H1 (cell line): Measurements from ENCODE around the gene TEF. TPM values are rescaled to one million over a fixed set of nuclear protein-coding genes. Genes with fewer than 3 reads are reported as not detected.

Experiments used
- CTCF ChIA-PET: fragments of 300-600 bp; sonication (Branson Sonifier 250); formaldehyde crosslinking; loops from one replicate; lab custom pipeline; 2021; ENCODE audit not compliant: partially characterized antibody; lab: Charles Lee
- POLR2A ChIA-PET: fragments of 300-600 bp; sonication (Branson Sonifier 250); formaldehyde crosslinking; loops from one replicate; lab custom pipeline; 2021; ENCODE audit warnings: inconsistent platforms; ENCODE audit not compliant: partially characterized antibody; lab: Charles Lee
- DNase-seq, 2 experiments: peaks; one replicate each; pipeline versions ENCODE4 v3.0.0 to v3.0.0-alpha.2; 2010 to 2022; ENCODE audit warnings: low spot score in 2 of 2, low read depth in 1 of 2, mixed read lengths in 1 of 2
- FAIRE-seq: peaks from 2 replicates; lab custom pipeline; 2011; peaks lifted over from hg19 to GRCh38; lab: Jason Lieb, UNC
- H2AFZ ChIP-seq: 2 replicates; pipeline ENCODE4 v1.8.1; 2012; ENCODE audit warnings: low read length, inconsistent platforms
- H2AK5ac ChIP-seq: 2 replicates; pipeline ENCODE4 v1.6.1; 2013; ENCODE audit warnings: low read depth, low read length
- H2BK120ac ChIP-seq: replicated peaks from 2 replicates; pipeline ENCODE3; 2013; ENCODE audit warnings: low read depth, low read length, inconsistent platforms
- H2BK12ac ChIP-seq: 2 replicates; pipeline ENCODE4 v1.6.1; 2013; ENCODE audit warnings: low read depth, low read length
- H2BK15ac ChIP-seq: 2 replicates; pipeline ENCODE4 v1.6.1; 2013; ENCODE audit warnings: low read length
- H2BK20ac ChIP-seq: 2 replicates; pipeline ENCODE4 v1.6.1; 2013; ENCODE audit warnings: low read length
- H2BK5ac ChIP-seq: 2 replicates; pipeline ENCODE4 v1.6.1; 2013; ENCODE audit warnings: low read depth, low read length
- H3K14ac ChIP-seq: 2 replicates; pipeline ENCODE4 v1.6.1; 2013; ENCODE audit warnings: inconsistent platforms; ENCODE audit not compliant: insufficient read length
- H3K18ac ChIP-seq: 2 replicates; pipeline ENCODE4 v1.6.1; 2013; ENCODE audit warnings: low read length; ENCODE audit errors: extremely low read depth
- H3K23ac ChIP-seq: 2 replicates; pipeline ENCODE4 v1.6.1; 2013; ENCODE audit warnings: inconsistent platforms; ENCODE audit not compliant: insufficient read length
- H3K23me2 ChIP-seq: 2 replicates; pipeline ENCODE4 v1.6.1; 2013; ENCODE audit warnings: low read depth, low read length
- H3K27ac ChIP-seq: 2 replicates; pipeline ENCODE4 v1.6.1; 2011; ENCODE audit warnings: low read depth, low read length, inconsistent platforms
- H3K27me3 ChIP-seq, 4 experiments: replicated peaks in 1 of 4; 1 replicate in 1 of 4; 2 replicates in 3 of 4; pipeline versions ENCODE4 v1.6.1 to v1.8.1; 2011 to 2013; ENCODE audit warnings: low read length in 3 of 4, mild to moderate bottlenecking in 3 of 4, inconsistent platforms in 2 of 4, mixed read lengths in 2 of 4, moderate library complexity in 1 of 4; ENCODE audit not compliant: control insufficient read depth in 3 of 4, insufficient read depth in 3 of 4; ENCODE audit errors: extremely low read depth in 1 of 4
- H3K36me3 ChIP-seq, 4 experiments: 2 replicates each; pipeline versions ENCODE4 v1.6.1 to v1.8.1; 2011 to 2013; ENCODE audit warnings: mild to moderate bottlenecking in 4 of 4, low read length in 3 of 4, moderate library complexity in 2 of 4, control low read depth in 1 of 4, inconsistent platforms in 1 of 4; ENCODE audit not compliant: insufficient read depth in 4 of 4, control insufficient read depth in 2 of 4
- H3K4ac ChIP-seq: replicated peaks from 2 replicates; pipeline ENCODE3; 2013; ENCODE audit warnings: low read length, low read depth, mixed read lengths, inconsistent platforms; ENCODE audit not compliant: insufficient read length
- H3K4me1 ChIP-seq, 4 experiments: replicated peaks in 1 of 4; 1 replicate in 1 of 4; 2 replicates in 3 of 4; pipeline versions ENCODE4 v1.6.1 to v1.8.1; 2011 to 2013; ENCODE audit warnings: low read length in 3 of 4, inconsistent platforms in 2 of 4, mixed read lengths in 1 of 4; ENCODE audit not compliant: insufficient read depth in 4 of 4, control insufficient read depth in 3 of 4
- H3K4me2 ChIP-seq, 2 experiments: 2 replicates each; pipeline versions ENCODE4 v1.6.1 to v1.8.1; 2011 to 2013; ENCODE audit warnings: low read depth in 2 of 2, low read length in 2 of 2, control low read depth in 1 of 2, inconsistent platforms in 1 of 2, mild to moderate bottlenecking in 1 of 2; ENCODE audit not compliant: insufficient read depth in 1 of 2
- H3K4me3 ChIP-seq, 4 experiments: fragments of 200-600, 300-600 bp in 1 of 4; sonication (generic), shearing (Covaris generic), sonication (Bioruptor Twin) in 1 of 4; 2 replicates each; pipeline versions ENCODE4 v1.5.1 to v1.8.1; 2011 to 2016; ENCODE audit warnings: low read length in 4 of 4, low read depth in 3 of 4, control low read depth in 2 of 4, inconsistent platforms in 2 of 4, mild to moderate bottlenecking in 2 of 4, mixed read lengths in 1 of 4, moderate library complexity in 1 of 4; ENCODE audit not compliant: insufficient read depth in 2 of 4; ENCODE audit errors: extremely low read depth in 1 of 4
- H3K56ac ChIP-seq: replicated peaks from 2 replicates; pipeline ENCODE3; 2013; ENCODE audit warnings: low read depth, mild to moderate bottlenecking, mixed read lengths, low read length, inconsistent platforms; ENCODE audit not compliant: insufficient read length
- H3K79me1 ChIP-seq: 2 replicates; pipeline ENCODE4 v1.6.1; 2013; ENCODE audit warnings: low read depth, low read length, control low read depth
- H3K79me2 ChIP-seq, 2 experiments: 2 replicates each; pipeline versions ENCODE4 v1.6.1 to v1.8.1; 2012 to 2013; ENCODE audit warnings: low read length in 2 of 2, mild to moderate bottlenecking in 2 of 2, inconsistent platforms in 1 of 2; ENCODE audit not compliant: insufficient read depth in 2 of 2, control insufficient read depth in 1 of 2
- H3K9ac ChIP-seq, 4 experiments: replicated peaks in 1 of 4; 1 replicate in 1 of 4; 2 replicates in 3 of 4; pipeline versions ENCODE4 v1.6.1 to v1.8.1; 2011 to 2013; ENCODE audit warnings: low read depth in 3 of 4, low read length in 3 of 4, control low read depth in 2 of 4, mild to moderate bottlenecking in 2 of 4, moderate library complexity in 2 of 4, inconsistent platforms in 1 of 4; ENCODE audit errors: extremely low read depth in 1 of 4
- H3K9me3 ChIP-seq, 2 experiments: 2 replicates each; pipeline versions ENCODE4 v1.6.1 to v1.8.1; 2012 to 2013; ENCODE audit warnings: mild to moderate bottlenecking in 2 of 2, moderate library complexity in 2 of 2, control low read depth in 1 of 2, inconsistent platforms in 1 of 2, low read depth in 1 of 2, low read length in 1 of 2, mixed read lengths in 1 of 2; ENCODE audit not compliant: insufficient read depth in 2 of 2
- H4K20me1 ChIP-seq, 2 experiments: replicated peaks in 1 of 2; 2 replicates each; pipeline versions ENCODE3 to v1.8.1; 2011 to 2013; ENCODE audit warnings: inconsistent platforms in 2 of 2, low read length in 2 of 2, mild to moderate bottlenecking in 1 of 2; ENCODE audit not compliant: insufficient read depth in 2 of 2, control insufficient read depth in 1 of 2
- H4K5ac ChIP-seq: 2 replicates; pipeline ENCODE4 v1.6.1; 2013; ENCODE audit warnings: low read length, low read depth, mixed read lengths, inconsistent platforms; ENCODE audit not compliant: insufficient read length
- H4K8ac ChIP-seq: 2 replicates; pipeline ENCODE4 v1.8.0; 2013; ENCODE audit warnings: mild to moderate bottlenecking, moderate library complexity, low read length, inconsistent platforms; ENCODE audit not compliant: insufficient read depth; ENCODE audit errors: extremely low read depth
- H4K91ac ChIP-seq: replicated peaks from 2 replicates; pipeline ENCODE3; 2013; ENCODE audit warnings: low read length, mixed read lengths, inconsistent platforms; ENCODE audit not compliant: insufficient read length
- EGR1 ChIP-seq: IDR thresholded peaks from 2 replicates; pipeline ENCODE4 v1.6.1; 2011; ENCODE audit warnings: low read depth, low read length, borderline replicate concordance
- KDM4A ChIP-seq: IDR thresholded peaks from one replicate; pipeline ENCODE4 v1.7.1; 2012; ENCODE audit warnings: low read depth, mild to moderate bottlenecking, moderate library complexity, low read length, inconsistent platforms; ENCODE audit not compliant: severe bottlenecking
- POLR2A ChIP-seq, 2 experiments: IDR thresholded peaks; 1 replicate in 1 of 2; 2 replicates in 1 of 2; pipeline ENCODE4 v1.6.1; 2011; ENCODE audit warnings: low read depth in 2 of 2, low read length in 2 of 2, mild to moderate bottlenecking in 2 of 2; ENCODE audit errors: control extremely low read depth in 1 of 2
- RAD21 ChIP-seq, 2 experiments: IDR thresholded peaks in 1 of 2; conservative IDR thresholded peaks in 1 of 2; 2 replicates each; pipeline ENCODE4 v1.6.1; 2011; ENCODE audit warnings: low read depth in 2 of 2, low read length in 2 of 2, improper control_type of control experiment in 1 of 2, inconsistent platforms in 1 of 2, mild to moderate bottlenecking in 1 of 2, moderate library complexity in 1 of 2
- RBBP5 ChIP-seq: IDR thresholded peaks from 2 replicates; pipeline ENCODE4 v1.7.1; 2012; ENCODE audit warnings: low read depth, mild to moderate bottlenecking, inconsistent platforms, low read length, moderate library complexity, borderline replicate concordance
- SAP30 ChIP-seq: fragments of 300-600 bp; sonication (generic); IDR thresholded peaks from 2 replicates; pipeline ENCODE4 v1.7.1; 2012; ENCODE audit warnings: low read length, moderate library complexity, mild to moderate bottlenecking, inconsistent platforms; ENCODE audit not compliant: insufficient read depth, insufficient replicate concordance
- WGBS, 2 experiments: shearing (Covaris generic) in 1 of 2; methylation state at CpG; one replicate each; pipeline versions ENCODE4 v1.1.6 to v1.1.7; 2013 to 2015; ENCODE audit warnings: low lambda C conversion rate in 2 of 2, mixed read lengths in 2 of 2, inconsistent platforms in 1 of 2, low coverage in 1 of 2, missing lambda C conversion rate in 1 of 2; ENCODE audit not compliant: insufficient replicate concordance in 2 of 2, insufficient coverage in 1 of 2, insufficient read length in 1 of 2; ENCODE audit errors: extremely low coverage in 1 of 2, missing lambda C conversion rate in 1 of 2; 5-methylcytosine and 5-hydroxymethylcytosine counted together
- polyA plus RNA-seq, 7 experiments: library from polyadenylated mRNA; depleted of rRNA in 3 of 7; stranded (reverse) in 5 of 7; unstranded in 2 of 7; fragments of >200 nt in 5 of 7; fragments of 200-250 nt in 2 of 7; gene quantifications; 1 replicate in 5 of 7; 2 replicates in 1 of 7; 4 replicates in 1 of 7; pipeline versions ENCODE4 v1.2.1 to v1.2.3, GENCODE V29; 2011 to 2013; ENCODE audit warnings: missing spikeins in 2 of 7, mixed read lengths in 2 of 7
- total RNA-seq: library from RNA; stranded (reverse); fragmentation: NEBNext Ultra II Directional; extraction: Animal tissue kit (Norgen Biotek cat#: 25700); gene quantifications from 2 replicates; pipeline ENCODE4 v1.2.1, GENCODE V29; 2021

The TEF gene
- total and polyA plus RNA-seq, 2 of the 8 experiments (the other 6 are each of a cell fraction or from before 2014, with no cell fraction given) = 7.4 to 9.0 TPM

DNA sequence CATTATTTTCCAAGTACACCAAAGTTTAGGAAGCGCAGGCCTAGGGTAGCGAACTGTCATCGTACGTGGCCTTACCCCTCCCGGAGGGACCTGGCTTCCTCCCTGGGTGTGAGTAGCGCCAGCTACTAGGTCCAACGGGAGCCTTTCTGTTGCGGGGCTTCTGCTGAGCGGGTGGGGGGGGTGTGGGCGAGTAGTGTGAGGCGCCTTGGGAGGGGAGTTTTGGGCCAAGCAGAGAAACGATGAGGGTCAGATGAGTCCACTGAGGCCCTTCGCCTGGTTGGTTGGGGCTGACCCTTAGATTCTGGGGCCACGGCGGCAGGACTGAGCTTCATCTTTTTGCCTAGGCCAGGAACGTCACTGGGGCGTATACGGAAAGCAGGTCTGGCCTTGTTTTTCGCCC, 868 bp downstream of the TEF start:
- Histone ChIP-seq H3K36me3 (peaks cover 0 to 3% (median 3%) of the 10 kb centered on the region in 4 experiments; a peak in 6 of 8 replicates), H3K9ac (peak overlapping the region in 2 of 4 experiments; percentile 12 to 20; a peak in 3 of 7 replicates), H3K27me3 (no peaks in the 10 kb centered on the region), H4K5ac (no peak overlapping the region), H3K9me3 (no peaks in the 10 kb centered on the region), H3K14ac (no peak overlapping the region), H3K4me1 (peaks cover 2 to 10% (median 5%) of the 10 kb centered on the region in 4 experiments), H2BK120ac (no peak overlapping the region), H2AFZ (no peak overlapping the region), H3K18ac (no peak overlapping the region), H3K79me2 (no peaks in the 10 kb centered on the region; a peak in 1 of 4 replicates), H3K4me2 (peak overlapping the region; percentile 89 to 100), H2BK12ac (no peak overlapping the region), H3K27ac (no peak overlapping the region), H2BK20ac (no peak overlapping the region), H2BK15ac (no peak overlapping the region), H3K4ac (no peak overlapping the region), H3K23me2 (peaks cover 9% of the 10 kb centered on the region), H3K4me3 (peak overlapping the region; percentile 66 to 79 (median 69)), H4K8ac (peak overlapping the region; percentile 28), H4K20me1 (peaks cover 3% of the 10 kb centered on the region in 2 experiments), H3K56ac (no peak overlapping the region), H3K79me1 (no peaks in the 10 kb centered on the region; the same call in 1 of the 2 replicates), H3K23ac (no peak overlapping the region), H2BK5ac (no peak overlapping the region), H4K91ac (no peak overlapping the region), H2AK5ac (no peak overlapping the region)
- no peak for DNase-seq
- ChIA-PET POLR2A (interaction anchor here (0.7 to 7.5 kb wide), 18 partner anchors 14 to 361 kb away, joined by 3 to 129 read pairs (median 4); partner anchors contain the start of genes ACO2, CSDC2, DESI1 and PHF5A), CTCF (interaction anchor here (1.4 to 3.7 kb wide), 3 partner anchors 21 to 135 kb away, joined by 3 to 11 read pairs (median 10); no protein-coding TSS in a partner anchor)
- no peak for FAIRE-seq
- TF ChIP-seq SAP30 = no peak
- no peak for TF ChIP-seq KDM4A
- no peak for TF ChIP-seq EGR1
- no peak for TF ChIP-seq RAD21 (IDR thresholded peaks at IDR 0.05 in 1 of 2, conservative IDR thresholded peaks at IDR 0.05 in 1 of 2; ENCODE audit: low read depth in 2 of 2, low read length in 2 of 2)
- TF ChIP-seq POLR2A (IDR thresholded peaks at IDR 0.05; ENCODE audit: control extremely low read depth in 1 of 2, low read depth in 2 of 2, low read length in 2 of 2) = no peak
- TF ChIP-seq RBBP5 = no peak
- 34% methylated on average over 18 of the region's 19 CpGs; no CpG with 5 or more reads in 1 of the 2 experiments for WGBS, 2 experiments
